ENCODE data around the gene MBD6.

- TF ChIP-seq POLR2A (IDR thresholded peaks at IDR 0.05) (no peak), CTCF (IDR thresholded peaks at IDR 0.05) (no peak)
These were observed 10.9 kb upstream of the MBD6 start for GRCh38 chr12:57511588-57512325.

Measured in heart left ventricle (tissue), 13 donors.